HCT116 (cell line): ENCODE measurements around the gene SNAPC4. TPM values are rescaled to one million over a fixed set of nuclear protein-coding genes. Genes with fewer than 3 reads are reported as not detected.

Experiments
- ATAC-seq: fragments of 200-7000 bp; cut with Tn5 transposase; 2 replicates; pipeline ENCODE4 v1.9.1; 2020; ENCODE audit warnings: mild to moderate bottlenecking, moderate library complexity
- BruUV-seq: library from RNA; stranded (reverse); fragments of 400-500 nt; replicated peaks from 2 replicates; lab custom pipeline; 2021; lab: Mats Ljungman, UMichigan
- CTCF ChIA-PET: fragments of 300-600 bp; sonication (Branson Sonifier 250); formaldehyde crosslinking; loops from one replicate; lab custom pipeline; 2021; ENCODE audit warnings: antibody characterized with exemption; lab: Charles Lee
- POLR2A ChIA-PET: fragments of 300-600, 350-600 bp; sonication (Branson Sonifier 250); formaldehyde crosslinking; loops from one replicate; lab custom pipeline; 2021; ENCODE audit warnings: antibody characterized with exemption; lab: Charles Lee
- RAD21 ChIA-PET, 2 experiments: fragments of 300-600 bp; sonication (Branson Sonifier 250); formaldehyde crosslinking; loops; one replicate each; lab custom pipeline; 2023; ENCODE audit warnings: low total read pairs in 2 of 2; ENCODE audit not compliant: uncharacterized antibody in 2 of 2, unreplicated experiment in 2 of 2, low non-redundant PET in 1 of 2; lab: Charles Lee
- DNase-seq: peaks from one replicate; pipeline ENCODE4 v3.0.0-alpha.2; 2010; ENCODE audit warnings: low read depth, low spot score
- H2AFZ ChIP-seq: fragments of 200-600 bp; shearing (Covaris generic), sonication (generic); 2 replicates; pipeline ENCODE4 v1.6.1; 2017; ENCODE audit warnings: low read depth, mixed run types, mixed read lengths, antibody characterized with exemption, low read length; ENCODE audit not compliant: poor library complexity, severe bottlenecking
- H3K27ac ChIP-seq: 2 replicates; pipeline ENCODE4 v1.5.1; 2012; ENCODE audit warnings: low read depth, low read length
- H3K27me3 ChIP-seq: fragments of 200-600 bp; sonication (generic); 2 replicates; pipeline ENCODE4 v1.6.1; 2016; ENCODE audit warnings: mixed run types, low read length, mixed read lengths; ENCODE audit not compliant: insufficient read depth
- H3K36me3 ChIP-seq, 2 experiments: fragments of 200-500 bp in 1 of 2; fragments of 200-600 bp in 1 of 2; sonication (Bioruptor generic) in 1 of 2; sonication (generic) in 1 of 2; 2 replicates each; pipeline versions ENCODE4 v1.5.1 to v1.6.1; 2014 to 2016; ENCODE audit warnings: low read length in 2 of 2, inconsistent platforms in 1 of 2, mixed read lengths in 1 of 2, mixed run types in 1 of 2; ENCODE audit not compliant: insufficient read depth in 2 of 2, control insufficient read depth in 1 of 2
- H3K4me1 ChIP-seq, 2 experiments: fragments of 200-600 bp in 1 of 2; sonication (generic) in 1 of 2; 2 replicates each; pipeline versions ENCODE4 v1.5.1 to v1.6.1; 2012 to 2017; ENCODE audit warnings: low read length in 2 of 2, inconsistent platforms in 1 of 2, mild to moderate bottlenecking in 1 of 2, mixed read lengths in 1 of 2, mixed run types in 1 of 2, moderate library complexity in 1 of 2; ENCODE audit not compliant: insufficient read depth in 2 of 2, control insufficient read depth in 1 of 2
- H3K4me2 ChIP-seq: fragments of 200-600 bp; sonication (generic); 2 replicates; pipeline ENCODE4 v1.6.1; 2017; ENCODE audit warnings: mixed run types, low read length, mixed read lengths
- H3K4me3 ChIP-seq, 2 experiments: fragments of 200-600 bp in 1 of 2; sonication (generic) in 1 of 2; replicated peaks in 1 of 2; 2 replicates each; pipeline ENCODE4 v1.5.1; 2011 to 2016; ENCODE audit warnings: low read length in 2 of 2, control low read depth in 1 of 2, low read depth in 1 of 2, mild to moderate bottlenecking in 1 of 2, mixed read lengths in 1 of 2, mixed run types in 1 of 2
- H3K79me2 ChIP-seq: fragments of 200-600 bp; sonication (generic); 2 replicates; pipeline ENCODE4 v1.6.1; 2017; ENCODE audit warnings: mild to moderate bottlenecking, mixed run types, low read length, moderate library complexity, mixed read lengths; ENCODE audit not compliant: insufficient read depth
- H3K9ac ChIP-seq: fragments of 200-600 bp; sonication (generic); 2 replicates; pipeline ENCODE4 v1.6.1; 2016; ENCODE audit warnings: low read length, mixed read lengths
- H3K9me2 ChIP-seq: fragments of 200-600 bp; sonication (generic), shearing (Covaris generic); 2 replicates; pipeline ENCODE4 v1.6.1; 2017; ENCODE audit warnings: mixed run types, mild to moderate bottlenecking, moderate library complexity; ENCODE audit not compliant: insufficient read depth
- H3K9me3 ChIP-seq, 2 experiments: fragments of 200-500 bp in 1 of 2; fragments of 200-600 bp in 1 of 2; sonication (Bioruptor generic) in 1 of 2; sonication (generic) in 1 of 2; 2 replicates each; pipeline ENCODE4 v1.6.1; 2014 to 2017; ENCODE audit warnings: low read length in 2 of 2, mixed read lengths in 2 of 2, inconsistent platforms in 1 of 2, low read depth in 1 of 2, mild to moderate bottlenecking in 1 of 2, mixed run types in 1 of 2, moderate library complexity in 1 of 2; ENCODE audit not compliant: control insufficient read depth in 1 of 2, insufficient read depth in 1 of 2
- H4K20me1 ChIP-seq: fragments of 200-600 bp; sonication (generic), shearing (Covaris generic); 2 replicates; pipeline ENCODE4 v1.6.1; 2017; ENCODE audit warnings: mixed run types, mild to moderate bottlenecking, moderate library complexity; ENCODE audit not compliant: insufficient read depth
- CBX3 ChIP-seq: IDR thresholded peaks from 2 replicates; pipeline ENCODE4 v1.6.1; 2012; ENCODE audit warnings: low read depth
- CEBPB ChIP-seq: IDR thresholded peaks from 2 replicates; pipeline ENCODE4 v1.6.1; 2012; ENCODE audit warnings: low read depth
- EGR1 ChIP-seq: IDR thresholded peaks from 2 replicates; pipeline ENCODE4 v1.6.1; 2012; ENCODE audit warnings: low read depth
- ELF1 ChIP-seq: IDR thresholded peaks from 2 replicates; pipeline ENCODE4 v1.6.1; 2012; ENCODE audit warnings: low read depth, borderline replicate concordance
- EZH2 ChIP-seq: fragments of 200-600 bp; sonication (generic); IDR thresholded peaks from 2 replicates; pipeline ENCODE4 v1.6.1; 2017; ENCODE audit warnings: antibody characterized with exemption, mixed run types
- EZH2phosphoT487 ChIP-seq: fragments of 200-600 bp; IDR thresholded peaks from 2 replicates; pipeline ENCODE4 v1.6.1; 2018; ENCODE audit warnings: antibody characterized with exemption, borderline replicate concordance
- FOSL1 ChIP-seq: IDR thresholded peaks from 2 replicates; pipeline ENCODE4 v1.6.1; 2012; ENCODE audit warnings: low read depth
- JUND ChIP-seq: IDR thresholded peaks from 2 replicates; pipeline ENCODE4 v1.6.1; 2012
- POLR2A ChIP-seq: IDR thresholded peaks from 2 replicates; pipeline ENCODE4 v1.7.0; 2011; ENCODE audit warnings: borderline replicate concordance; ENCODE audit not compliant: insufficient read depth, insufficient read length; ENCODE audit errors: extremely low read depth
- POLR2AphosphoS5 ChIP-seq: IDR thresholded peaks from 2 replicates; pipeline ENCODE4 v1.6.1; 2011; ENCODE audit warnings: mild to moderate bottlenecking, low read depth, low read length, moderate library complexity
- RAD21 ChIP-seq: IDR thresholded peaks from 2 replicates; pipeline ENCODE4 v1.6.1; 2012; ENCODE audit warnings: low read depth, mild to moderate bottlenecking
- SIN3A ChIP-seq: IDR thresholded peaks from 2 replicates; pipeline ENCODE4 v1.6.1; 2012; ENCODE audit warnings: low read depth
- SP1 ChIP-seq: IDR thresholded peaks from 2 replicates; pipeline ENCODE4 v1.6.1; 2012; ENCODE audit warnings: low read depth
- ZFX ChIP-seq: fragments of 450-650 bp; IDR thresholded peaks from 2 replicates; pipeline ENCODE4 v1.6.1; 2017
- ZNF274 ChIP-seq: fragments of 200-500 bp; sonication (Bioruptor generic); IDR thresholded peaks from 2 replicates; pipeline ENCODE4 v1.6.1; 2014; ENCODE audit warnings: mild to moderate bottlenecking, low read depth, low read length, inconsistent platforms
- intact Hi-C: fragments of 100-400 bp; cut with micrococcal nuclease; formaldehyde crosslinking; loops from 2 replicates; pipeline ENCODE4 v1.10.0; 2022
- total RNA-seq: library from RNA; stranded (reverse); gene quantifications from one replicate; pipeline ENCODE4 v1.2.1, GENCODE V29; 2021; ENCODE audit not compliant: unreplicated experiment
- TF ChIP-seq, protein P1 (sequence below): IDR thresholded peaks from 2 replicates; pipeline ENCODE4 v1.6.1; 2012
- TF ChIP-seq, protein P2 (sequence below): IDR thresholded peaks from 2 replicates; pipeline ENCODE4 v1.6.1; 2012
- TF ChIP-seq, protein P3 (sequence below): IDR thresholded peaks from 2 replicates; pipeline ENCODE4 v1.6.1; 2011; ENCODE audit warnings: mild to moderate bottlenecking, low read length, moderate library complexity; ENCODE audit not compliant: insufficient replicate concordance; ENCODE audit errors: extremely low read depth
- TF ChIP-seq, protein P4 (sequence below), 3 experiments: fragments of 200-600 bp in 1 of 3; sonication (generic) in 1 of 3; IDR thresholded peaks in 2 of 3; conservative IDR thresholded peaks in 1 of 3; 2 replicates each; pipeline ENCODE4 v1.5.1; 2012 to 2017; ENCODE audit warnings: low read depth in 2 of 3, low read length in 2 of 3, antibody characterized with exemption in 1 of 3, borderline replicate concordance in 1 of 3, control low read depth in 1 of 3, mild to moderate bottlenecking in 1 of 3, mixed read lengths in 1 of 3, mixed run types in 1 of 3, moderate library complexity in 1 of 3; ENCODE audit not compliant: insufficient read depth in 1 of 3

The SNAPC4 gene
- total RNA-seq, 1 experiment from 2014 or later: 20.4 TPM

- TF ChIP-seq POLR2AphosphoS5 (no peak), EGR1 (no peak), ZFX (no peak)
- TF ChIP-seq, protein P1, sequence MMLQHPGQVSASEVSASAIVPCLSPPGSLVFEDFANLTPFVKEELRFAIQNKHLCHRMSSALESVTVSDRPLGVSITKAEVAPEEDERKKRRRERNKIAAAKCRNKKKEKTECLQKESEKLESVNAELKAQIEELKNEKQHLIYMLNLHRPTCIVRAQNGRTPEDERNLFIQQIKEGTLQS: no peak
- TF ChIP-seq, all 23 proteins: peak for 0
Observed at GRCh38 chr9:136367296-136368145, 32.4 kb downstream of the SNAPC4 start (continued).

- Histone ChIP-seq H3K9me3 (no peaks in the 10 kb centered on the region), H2AFZ (no peak overlapping the region), H3K79me2 (no peaks in the 10 kb centered on the region), H3K9ac (no peak overlapping the region), H3K4me3 (no peak overlapping the region), H4K20me1 (no peaks in the 10 kb centered on the region), H3K9me2 (no peaks in the 10 kb centered on the region), H3K36me3 (no peaks in the 10 kb centered on the region), H3K4me1 (peaks cover 10 to 16% of the 10 kb centered on the region in 2 experiments), H3K27ac (no peak overlapping the region), H3K27me3 (no peaks in the 10 kb centered on the region), H3K4me2 (no peak overlapping the region)
- intact Hi-C loops: no loop called here
- no peak for DNase-seq
- POLR2A ChIA-PET: no interaction called here
- no peak for ATAC-seq
- RAD21 ChIA-PET: no interaction called here
- TF ChIP-seq SIN3A: no peak
- TF ChIP-seq ELF1: no peak
- TF ChIP-seq ZNF274: no peak
- TF ChIP-seq ZFX: no peak
- no peak for TF ChIP-seq POLR2A
- TF ChIP-seq, protein P2, sequence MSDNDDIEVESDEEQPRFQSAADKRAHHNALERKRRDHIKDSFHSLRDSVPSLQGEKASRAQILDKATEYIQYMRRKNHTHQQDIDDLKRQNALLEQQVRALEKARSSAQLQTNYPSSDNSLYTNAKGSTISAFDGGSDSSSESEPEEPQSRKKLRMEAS: no peak
- TF ChIP-seq EZH2: no peak
- no peak for TF ChIP-seq CBX3
- no peak for TF ChIP-seq FOSL1
- TF ChIP-seq, protein P1: no peak
- no peak for TF ChIP-seq CEBPB
- TF ChIP-seq, protein P3, sequence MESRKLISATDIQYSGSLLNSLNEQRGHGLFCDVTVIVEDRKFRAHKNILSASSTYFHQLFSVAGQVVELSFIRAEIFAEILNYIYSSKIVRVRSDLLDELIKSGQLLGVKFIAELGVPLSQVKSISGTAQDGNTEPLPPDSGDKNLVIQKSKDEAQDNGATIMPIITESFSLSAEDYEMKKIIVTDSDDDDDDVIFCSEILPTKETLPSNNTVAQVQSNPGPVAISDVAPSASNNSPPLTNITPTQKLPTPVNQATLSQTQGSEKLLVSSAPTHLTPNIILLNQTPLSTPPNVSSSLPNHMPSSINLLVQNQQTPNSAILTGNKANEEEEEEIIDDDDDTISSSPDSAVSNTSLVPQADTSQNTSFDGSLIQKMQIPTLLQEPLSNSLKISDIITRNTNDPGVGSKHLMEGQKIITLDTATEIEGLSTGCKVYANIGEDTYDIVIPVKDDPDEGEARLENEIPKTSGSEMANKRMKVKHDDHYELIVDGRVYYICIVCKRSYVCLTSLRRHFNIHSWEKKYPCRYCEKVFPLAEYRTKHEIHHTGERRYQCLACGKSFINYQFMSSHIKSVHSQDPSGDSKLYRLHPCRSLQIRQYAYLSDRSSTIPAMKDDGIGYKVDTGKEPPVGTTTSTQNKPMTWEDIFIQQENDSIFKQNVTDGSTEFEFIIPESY: no peak
- TF ChIP-seq EZH2phosphoT487: no peak
- TF ChIP-seq POLR2AphosphoS5: no peak
- TF ChIP-seq JUND: no peak
- TF ChIP-seq RAD21: no peak
- TF ChIP-seq, protein P4, sequence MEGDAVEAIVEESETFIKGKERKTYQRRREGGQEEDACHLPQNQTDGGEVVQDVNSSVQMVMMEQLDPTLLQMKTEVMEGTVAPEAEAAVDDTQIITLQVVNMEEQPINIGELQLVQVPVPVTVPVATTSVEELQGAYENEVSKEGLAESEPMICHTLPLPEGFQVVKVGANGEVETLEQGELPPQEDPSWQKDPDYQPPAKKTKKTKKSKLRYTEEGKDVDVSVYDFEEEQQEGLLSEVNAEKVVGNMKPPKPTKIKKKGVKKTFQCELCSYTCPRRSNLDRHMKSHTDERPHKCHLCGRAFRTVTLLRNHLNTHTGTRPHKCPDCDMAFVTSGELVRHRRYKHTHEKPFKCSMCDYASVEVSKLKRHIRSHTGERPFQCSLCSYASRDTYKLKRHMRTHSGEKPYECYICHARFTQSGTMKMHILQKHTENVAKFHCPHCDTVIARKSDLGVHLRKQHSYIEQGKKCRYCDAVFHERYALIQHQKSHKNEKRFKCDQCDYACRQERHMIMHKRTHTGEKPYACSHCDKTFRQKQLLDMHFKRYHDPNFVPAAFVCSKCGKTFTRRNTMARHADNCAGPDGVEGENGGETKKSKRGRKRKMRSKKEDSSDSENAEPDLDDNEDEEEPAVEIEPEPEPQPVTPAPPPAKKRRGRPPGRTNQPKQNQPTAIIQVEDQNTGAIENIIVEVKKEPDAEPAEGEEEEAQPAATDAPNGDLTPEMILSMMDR (IDR thresholded peaks at IDR 0.05 in 2 of 3, conservative IDR thresholded peaks at IDR 0.05 in 1 of 3; ENCODE audit: borderline replicate concordance in 1 of 3, insufficient read depth in 1 of 3, low read depth in 2 of 3, low read length in 2 of 3): no peak
- no peak for TF ChIP-seq SP1
- no TSS peak for BruUV-seq
- CTCF ChIA-PET: interaction anchor here (0.8 kb wide), 1 partner anchor 32 kb away, joined by 3 read pairs; no protein-coding TSS in a partner anchor
Observed at GRCh38 chr9:136366826-136367225, 33.1 kb downstream of the SNAPC4 start.
